ENCODE data around the gene HSF2BP.
"Not testable (repeated sequence)": the region's sequence is repeated elsewhere in the genome, so short reads cannot be mapped to it uniquely, and the experiment has no call there.

Gene HSF2BP

GRCh38 chr21:43681650-43682049 lies 22.4 kb upstream of the HSF2BP start:
- Mint-ChIP-seq H3K27ac (peak overlapping the region; percentile 94), H3K27me3 (ENCODE audit: low read depth, poor library complexity) (no peaks in the 10 kb centered on the region), H3K9me3 (no peaks in the 10 kb centered on the region), H3K4me1 (no peaks in the 10 kb centered on the region), H3K4me3 (no peak overlapping the region), H3K36me3 (ENCODE audit: low read depth) (peaks cover 71% of the 10 kb centered on the region)
- no peak for DNase-seq
- TF ChIP-seq, protein P1, sequence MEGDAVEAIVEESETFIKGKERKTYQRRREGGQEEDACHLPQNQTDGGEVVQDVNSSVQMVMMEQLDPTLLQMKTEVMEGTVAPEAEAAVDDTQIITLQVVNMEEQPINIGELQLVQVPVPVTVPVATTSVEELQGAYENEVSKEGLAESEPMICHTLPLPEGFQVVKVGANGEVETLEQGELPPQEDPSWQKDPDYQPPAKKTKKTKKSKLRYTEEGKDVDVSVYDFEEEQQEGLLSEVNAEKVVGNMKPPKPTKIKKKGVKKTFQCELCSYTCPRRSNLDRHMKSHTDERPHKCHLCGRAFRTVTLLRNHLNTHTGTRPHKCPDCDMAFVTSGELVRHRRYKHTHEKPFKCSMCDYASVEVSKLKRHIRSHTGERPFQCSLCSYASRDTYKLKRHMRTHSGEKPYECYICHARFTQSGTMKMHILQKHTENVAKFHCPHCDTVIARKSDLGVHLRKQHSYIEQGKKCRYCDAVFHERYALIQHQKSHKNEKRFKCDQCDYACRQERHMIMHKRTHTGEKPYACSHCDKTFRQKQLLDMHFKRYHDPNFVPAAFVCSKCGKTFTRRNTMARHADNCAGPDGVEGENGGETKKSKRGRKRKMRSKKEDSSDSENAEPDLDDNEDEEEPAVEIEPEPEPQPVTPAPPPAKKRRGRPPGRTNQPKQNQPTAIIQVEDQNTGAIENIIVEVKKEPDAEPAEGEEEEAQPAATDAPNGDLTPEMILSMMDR (IDR thresholded peaks at IDR 0.05) = no peak

GRCh38 chr21:43680421-43680820 lies 21.1 kb upstream of the HSF2BP start:
- H3K27ac Mint-ChIP-seq; H3K4me3 Mint-ChIP-seq; H3K4me1 Mint-ChIP-seq; H3K9me3 Mint-ChIP-seq; DNase-seq; H3K27me3 Mint-ChIP-seq (ENCODE audit: low read depth, poor library complexity): not testable (repeated sequence)
- H3K36me3 Mint-ChIP-seq (ENCODE audit: low read depth) = peaks cover 69% of the 10 kb centered on the region

- Mint-ChIP-seq H3K4me1 (no peaks in the 10 kb centered on the region), H3K36me3 (ENCODE audit: low read depth) (peaks cover 69% of the 10 kb centered on the region), H3K4me3 (no peak overlapping the region), H3K27me3 (ENCODE audit: low read depth, poor library complexity) (no peaks in the 10 kb centered on the region), H3K9me3 (no peaks in the 10 kb centered on the region), H3K27ac (peak overlapping the region; percentile 75)
- TF ChIP-seq, protein P1 (IDR thresholded peaks at IDR 0.05) = no peak
- DNase-seq = no peak
These were observed 20.7 kb upstream of the HSF2BP start for GRCh38 chr21:43679951-43680350.

- TF ChIP-seq, protein P1 (IDR thresholded peaks at IDR 0.05) = no peak
- H3K9me3 Mint-ChIP-seq = no peaks in the 10 kb centered on the region
- DNase-seq = no peak
- peaks cover 77% of the 10 kb centered on the region for H3K36me3 Mint-ChIP-seq (ENCODE audit: low read depth)
- no peaks in the 10 kb centered on the region for H3K4me1 Mint-ChIP-seq
- H3K27me3 Mint-ChIP-seq (ENCODE audit: low read depth, poor library complexity) = no peaks in the 10 kb centered on the region
- H3K27ac Mint-ChIP-seq = no peak overlapping the region
- H3K4me3 Mint-ChIP-seq = no peak overlapping the region
These were observed 17.1 kb upstream of the HSF2BP start for GRCh38 chr21:43676391-43676790.

GRCh38 chr21:43675871-43676270 lies 16.6 kb upstream of the HSF2BP start:
- Mint-ChIP-seq H3K4me1 (no peaks in the 10 kb centered on the region), H3K27ac (no peak overlapping the region), H3K4me3 (no peak overlapping the region), H3K36me3 (ENCODE audit: low read depth) (peaks cover 77% of the 10 kb centered on the region), H3K9me3 (no peaks in the 10 kb centered on the region), H3K27me3 (ENCODE audit: low read depth, poor library complexity) (no peaks in the 10 kb centered on the region)
- no peak for DNase-seq
- TF ChIP-seq, protein P1 (IDR thresholded peaks at IDR 0.05) = no peak

DNA sequence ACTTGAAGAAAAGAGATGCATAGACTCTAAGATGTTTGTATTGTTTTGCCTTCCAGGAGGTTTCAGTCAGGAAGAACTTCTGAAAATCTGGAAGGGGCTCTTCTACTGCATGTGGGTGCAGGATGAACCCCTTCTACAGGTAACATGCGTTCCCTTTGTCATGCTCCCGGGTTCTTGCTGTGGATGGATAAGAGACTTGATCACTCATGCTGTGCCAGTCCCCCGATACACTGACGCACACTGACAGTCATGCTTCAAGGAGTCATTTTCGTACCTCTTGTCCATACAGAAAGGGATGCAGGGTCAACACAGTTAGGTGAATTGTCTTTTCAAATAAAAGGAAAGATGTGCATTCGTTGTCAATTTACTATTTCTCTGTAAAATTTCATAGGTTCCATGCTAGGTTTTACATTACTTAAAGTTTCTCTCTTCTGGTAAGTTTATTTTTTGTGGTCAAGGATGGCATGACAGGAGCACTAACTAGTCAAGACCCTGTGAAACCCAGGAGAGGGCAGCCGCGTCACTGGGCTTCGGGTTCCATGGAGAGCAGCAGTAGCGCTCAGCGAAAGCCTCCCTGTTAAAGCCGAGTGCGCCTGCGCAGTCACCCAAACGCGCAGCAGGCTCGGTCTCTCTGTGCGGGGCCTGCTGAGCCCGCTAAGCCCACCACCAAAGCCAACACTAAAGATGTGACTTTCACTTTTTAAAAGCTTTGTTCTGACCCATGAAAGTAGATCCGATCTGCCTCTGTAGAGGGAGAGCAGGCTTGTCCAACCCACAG lies 10.7 kb upstream of the HSF2BP start:
- DNase-seq = no peak
- Mint-ChIP-seq H3K4me1 (no peaks in the 10 kb centered on the region), H3K9me3 (peaks cover 3% of the 10 kb centered on the region), H3K27ac (peak overlapping the region; percentile 86), H3K4me3 (no peak overlapping the region), H3K27me3 (ENCODE audit: low read depth, poor library complexity) (no peaks in the 10 kb centered on the region), H3K36me3 (ENCODE audit: low read depth) (peaks cover 67% of the 10 kb centered on the region)
- TF ChIP-seq, protein P1 (IDR thresholded peaks at IDR 0.05) = no peak
